AG04450 (cell line): Measurements from ENCODE around the gene DNM1. TPM values are rescaled to one million over a fixed set of nuclear protein-coding genes. Genes with fewer than 3 reads are reported as not detected.
"Not testable (repeated sequence)": the region's sequence is repeated elsewhere in the genome, so short reads cannot be mapped to it uniquely, and the experiment has no call there.

ENCODE experiments used
- CTCF ChIA-PET: fragments of 300-600, 350-600 bp; formaldehyde crosslinking; extraction: SDS; loops from one replicate; lab custom pipeline; 2022; ENCODE audit warnings: antibody characterized with exemption, inconsistent platforms; lab: Charles Lee
- POLR2A ChIA-PET: fragments of 350-600 bp; formaldehyde crosslinking; extraction: SDS; loops from one replicate; lab custom pipeline; 2021; ENCODE audit warnings: antibody characterized with exemption, inconsistent platforms; lab: Yijun Ruan, JAX
- DNase-seq: peaks from one replicate; pipeline ENCODE4 v3.0.0-alpha.2; 2011; ENCODE audit warnings: low read depth, low spot score
- H3K27ac ChIP-seq: one replicate; pipeline ENCODE4 v1.5.1; 2012; ENCODE audit warnings: low read depth, low read length, control low read depth
- H3K27me3 ChIP-seq: one replicate; pipeline ENCODE4 v1.6.0; 2012; ENCODE audit warnings: low read length; ENCODE audit not compliant: control insufficient read depth, insufficient read depth
- H3K4me3 ChIP-seq: 2 replicates; pipeline ENCODE4 v1.5.1; 2011; ENCODE audit warnings: mild to moderate bottlenecking, low read depth, low read length, control low read depth
- H3K9me3 ChIP-seq: 2 replicates; pipeline ENCODE4 v1.5.1; 2012; ENCODE audit warnings: low read length; ENCODE audit not compliant: control insufficient read depth, insufficient read depth
- polyA plus RNA-seq: library from polyadenylated mRNA; depleted of rRNA; stranded (reverse); fragments of >200 nt; gene quantifications from 2 replicates; pipeline ENCODE4 v1.2.3, GENCODE V29; 2011
- TF ChIP-seq, protein P1 (sequence below): IDR thresholded peaks from 2 replicates; pipeline ENCODE4 v1.5.1; 2011; ENCODE audit warnings: low read depth, low read length, control low read depth, inconsistent platforms

The DNM1 gene
- polyA plus RNA-seq, 1 experiment, result 12.0 TPM

DNA sequence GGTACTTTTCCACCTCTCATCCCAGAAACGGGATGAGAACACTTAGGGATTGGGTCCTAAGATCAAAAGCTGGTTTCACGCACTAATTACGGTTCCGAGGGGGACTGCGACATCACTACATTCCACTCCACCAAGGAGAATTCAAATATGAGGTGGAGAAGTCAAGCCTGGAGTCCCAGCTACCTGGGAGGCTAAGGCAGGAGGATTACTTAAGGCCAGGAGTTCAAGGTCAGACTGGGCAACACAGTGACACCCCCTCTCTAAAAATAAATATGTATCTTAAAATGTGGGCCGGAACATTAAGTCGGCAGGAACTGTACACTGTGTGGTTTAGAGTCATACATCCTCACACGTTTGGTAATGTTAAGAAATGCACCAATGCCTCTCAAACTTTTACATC, 71.1 kb downstream of the DNM1 start:
- peaks cover 3% of the 10 kb centered on the region; the same call in 1 of the 2 replicates for H3K9me3 ChIP-seq
- no peak for DNase-seq
- POLR2A ChIA-PET, result no interaction called here
- CTCF ChIA-PET, result no interaction called here
- H3K4me3 ChIP-seq, result peak overlapping the region; percentile 90
- no peak overlapping the region for H3K27ac ChIP-seq
- no peaks in the 10 kb centered on the region for H3K27me3 ChIP-seq
- TF ChIP-seq, protein P1, sequence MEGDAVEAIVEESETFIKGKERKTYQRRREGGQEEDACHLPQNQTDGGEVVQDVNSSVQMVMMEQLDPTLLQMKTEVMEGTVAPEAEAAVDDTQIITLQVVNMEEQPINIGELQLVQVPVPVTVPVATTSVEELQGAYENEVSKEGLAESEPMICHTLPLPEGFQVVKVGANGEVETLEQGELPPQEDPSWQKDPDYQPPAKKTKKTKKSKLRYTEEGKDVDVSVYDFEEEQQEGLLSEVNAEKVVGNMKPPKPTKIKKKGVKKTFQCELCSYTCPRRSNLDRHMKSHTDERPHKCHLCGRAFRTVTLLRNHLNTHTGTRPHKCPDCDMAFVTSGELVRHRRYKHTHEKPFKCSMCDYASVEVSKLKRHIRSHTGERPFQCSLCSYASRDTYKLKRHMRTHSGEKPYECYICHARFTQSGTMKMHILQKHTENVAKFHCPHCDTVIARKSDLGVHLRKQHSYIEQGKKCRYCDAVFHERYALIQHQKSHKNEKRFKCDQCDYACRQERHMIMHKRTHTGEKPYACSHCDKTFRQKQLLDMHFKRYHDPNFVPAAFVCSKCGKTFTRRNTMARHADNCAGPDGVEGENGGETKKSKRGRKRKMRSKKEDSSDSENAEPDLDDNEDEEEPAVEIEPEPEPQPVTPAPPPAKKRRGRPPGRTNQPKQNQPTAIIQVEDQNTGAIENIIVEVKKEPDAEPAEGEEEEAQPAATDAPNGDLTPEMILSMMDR, result no peak

DNA sequence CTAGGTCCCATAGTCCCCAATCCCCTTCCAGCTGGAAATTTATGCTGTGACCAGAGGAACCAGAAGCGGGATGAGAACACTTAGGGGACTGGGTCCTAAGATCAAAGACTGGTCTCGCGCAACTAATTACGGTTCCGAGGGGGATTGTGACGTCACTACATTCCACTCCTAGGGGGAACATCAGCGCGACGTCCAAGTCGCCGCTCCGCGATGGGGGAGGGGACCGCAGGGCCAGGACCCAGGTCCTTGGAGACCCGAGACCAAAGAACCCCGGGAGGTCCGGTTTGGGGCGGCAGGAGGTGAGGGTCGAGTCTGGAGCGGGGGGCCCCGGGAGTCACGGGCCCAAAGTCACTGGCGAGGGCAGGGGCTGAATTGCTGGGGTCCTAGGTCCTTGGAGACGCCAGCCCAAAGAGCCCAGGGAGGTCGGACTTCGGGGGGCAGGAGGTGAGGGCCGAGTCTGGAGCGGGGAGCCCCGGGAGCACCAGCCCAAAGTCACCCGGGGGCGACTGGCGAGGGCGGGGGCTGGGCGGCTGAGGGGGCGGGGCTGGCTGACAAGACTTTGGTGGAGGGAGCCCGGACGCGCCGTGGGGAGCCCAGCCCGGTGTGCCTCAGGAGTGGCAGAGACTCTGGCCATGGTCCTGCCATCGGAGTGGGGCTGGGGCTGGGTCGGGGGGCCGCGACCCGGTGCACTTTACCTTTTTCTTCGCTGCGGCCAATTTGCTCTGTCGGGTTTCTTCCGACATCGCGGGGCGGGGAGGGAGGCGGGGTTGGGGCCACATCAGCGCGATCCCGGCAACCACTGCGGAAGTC, 72.2 kb downstream of the DNM1 start, which contains the start of gene GOLGA2:
Gene GOLGA2, minus strand, starts transcription at position 810 of the 810 bp plus-strand sequence. Its CDS starts 31 bp downstream, at position 779.
- Histone ChIP-seq H3K27me3 (no peaks in the 10 kb centered on the region), H3K4me3 (peak within 1 kb of the TSS; percentile 90), H3K9me3 (peaks cover 3% of the 10 kb centered on the region; the same call in 1 of the 2 replicates), H3K27ac (peak within 1 kb of the TSS; percentile 87)
- no peak for DNase-seq
- TF ChIP-seq, protein P1, result no peak
- ChIA-PET POLR2A (interaction anchor here (0.6 to 1.6 kb wide), 10 partner anchors 10 to 59 kb away, joined by 3 to 12 read pairs (median 5); no protein-coding TSS in a partner anchor), CTCF (interaction anchor here (1.2 kb wide), 1 partner anchor 20 kb away, joined by 3 read pairs; no protein-coding TSS in a partner anchor)

DNA sequence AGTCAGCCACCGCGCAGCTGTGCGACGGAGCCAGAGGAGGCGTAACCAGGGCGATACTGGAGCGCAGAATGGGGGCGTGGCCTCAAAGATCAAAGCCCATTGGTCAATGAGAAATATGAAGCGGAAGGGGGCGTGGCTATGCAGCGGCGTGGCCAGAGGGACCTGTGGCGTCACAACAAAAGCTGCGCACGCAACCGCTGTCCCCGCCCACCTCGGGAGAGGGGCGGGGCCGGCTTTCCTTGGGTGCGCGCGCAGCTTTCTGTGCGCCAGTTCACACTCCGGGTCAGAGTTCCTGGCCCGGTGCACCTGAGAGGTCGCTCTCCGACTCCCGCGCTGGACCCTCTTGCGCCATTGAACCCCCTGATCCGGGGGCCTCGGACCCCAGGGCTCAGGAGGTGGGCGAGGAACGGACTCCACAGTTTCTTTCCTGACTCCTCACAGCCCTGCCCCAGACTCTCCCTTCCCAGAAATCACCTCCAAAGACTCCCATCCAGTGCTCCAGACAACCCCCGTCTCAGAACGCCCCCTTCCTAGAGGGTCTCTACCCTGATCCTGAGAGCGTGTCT, 72.9 kb downstream of the DNM1 start, which contains the start of gene SWI5:
Gene SWI5, plus strand, starts transcription at position 269 of the 566 bp plus-strand sequence.
- Histone ChIP-seq H3K27ac (peak within 1 kb of the TSS; percentile 87), H3K27me3 (no peaks in the 10 kb centered on the region), H3K9me3 (peaks cover 3% of the 10 kb centered on the region; the same call in 1 of the 2 replicates), H3K4me3 (peak within 1 kb of the TSS; percentile 90)
- ChIA-PET POLR2A (interaction anchor here (0.6 to 1.6 kb wide), 10 partner anchors 9 to 60 kb away, joined by 3 to 12 read pairs (median 5); no protein-coding TSS in a partner anchor), CTCF (interaction anchor here (1.2 kb wide), 1 partner anchor 19 kb away, joined by 3 read pairs; no protein-coding TSS in a partner anchor)
- DNase-seq, result peak; percentile 99
- TF ChIP-seq, protein P1, result no peak

DNA sequence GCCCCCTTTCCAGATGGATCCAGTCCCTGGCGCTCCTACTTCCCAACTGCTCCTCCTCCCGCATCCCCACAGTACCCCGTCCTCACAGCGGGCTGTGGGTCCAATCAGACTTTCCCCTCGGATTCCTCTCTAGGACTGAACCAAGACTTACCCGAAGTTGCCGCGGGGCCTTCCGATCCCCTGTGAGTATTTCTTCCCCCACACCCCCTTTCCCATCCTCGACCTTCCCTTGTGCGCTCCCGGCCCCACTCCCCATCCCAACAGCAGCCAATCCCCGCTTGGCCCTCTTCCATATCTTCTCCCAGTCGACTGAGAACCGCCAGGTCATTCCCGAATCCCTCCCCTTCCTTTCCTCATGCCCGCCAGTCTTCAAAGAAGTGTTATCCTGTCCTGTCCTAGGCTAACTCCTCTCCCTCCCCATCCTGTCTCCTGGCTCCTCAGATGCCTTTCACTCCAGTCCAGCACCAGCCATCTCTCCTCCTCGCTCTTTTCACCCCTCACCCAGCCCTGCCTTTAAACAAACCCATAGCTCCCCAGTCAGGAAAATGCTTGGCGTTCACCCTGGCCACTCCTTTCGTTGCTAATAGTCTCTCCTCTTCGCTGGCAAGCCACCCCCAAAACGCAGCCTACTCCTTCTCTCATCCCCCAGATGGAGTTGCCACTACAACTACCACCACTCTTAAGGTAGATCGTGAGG, 73.5 kb downstream of the DNM1 start:
- CTCF ChIA-PET, result interaction anchor here (1.0 to 1.2 kb wide), 2 partner anchors 18 to 65 kb away, joined by 3 read pairs; no protein-coding TSS in a partner anchor
- no peaks in the 10 kb centered on the region for H3K27me3 ChIP-seq
- POLR2A ChIA-PET, result interaction anchor here (0.9 to 1.6 kb wide), 5 partner anchors 14 to 31 kb away, joined by 5 to 12 read pairs (median 6); no protein-coding TSS in a partner anchor
- DNase-seq, result no peak
- TF ChIP-seq, protein P1, result no peak
- H3K4me3 ChIP-seq, result peak overlapping the region; percentile 87
- H3K9me3 ChIP-seq, result peaks cover 3% of the 10 kb centered on the region; the same call in 1 of the 2 replicates
- peak overlapping the region; percentile 68 for H3K27ac ChIP-seq

DNA sequence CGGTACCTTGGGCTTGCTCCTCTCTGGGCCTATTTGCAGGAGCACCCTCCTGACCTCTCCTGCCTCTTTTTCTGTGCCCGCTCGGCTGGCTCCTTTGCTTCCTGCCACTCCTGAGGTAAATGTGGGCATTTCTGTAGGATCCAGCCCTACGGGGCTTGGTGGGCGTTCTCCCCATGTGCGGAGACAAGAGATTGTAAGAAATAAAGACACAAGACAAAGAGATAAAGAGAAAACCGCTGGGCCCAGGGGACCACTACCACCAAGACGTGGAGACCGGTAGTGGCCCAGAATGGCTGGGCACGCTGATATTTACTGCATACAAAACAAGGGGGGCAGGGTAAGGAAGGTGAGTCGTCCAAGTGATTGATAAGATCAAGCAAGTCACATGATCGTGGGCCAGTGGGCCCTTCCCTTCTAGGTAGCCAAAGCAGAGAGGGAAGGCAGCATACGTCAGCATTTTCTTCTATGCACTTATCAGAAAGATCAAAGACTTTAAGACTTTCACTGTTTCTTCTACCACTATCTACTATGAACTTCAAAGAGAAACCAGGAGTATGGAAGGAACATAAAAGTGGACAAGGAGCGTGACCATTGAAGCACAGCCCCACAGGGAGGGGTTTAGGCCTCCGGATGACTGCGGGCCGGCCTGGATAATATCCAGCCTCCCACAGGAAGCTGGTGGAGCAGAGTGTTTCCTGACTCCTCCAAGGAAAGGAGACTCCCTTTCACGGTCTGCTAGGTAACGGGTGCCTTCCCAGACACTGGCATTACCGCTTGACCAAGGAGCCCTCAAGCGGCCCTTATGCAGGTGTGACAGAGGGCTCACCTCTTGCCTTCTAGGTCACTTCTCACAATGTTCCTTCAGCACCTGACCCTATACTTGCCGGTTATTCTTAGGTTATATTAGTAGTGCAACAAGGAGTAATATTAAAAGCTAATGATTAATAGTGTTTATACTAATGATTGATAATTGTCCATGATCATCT, 76.2 kb downstream of the DNM1 start:
- CTCF ChIA-PET, result interaction anchor here (0.7 kb wide), 1 partner anchor 83 kb away, joined by 3 read pairs; no protein-coding TSS in a partner anchor
- DNase-seq, POLR2A ChIA-PET, H3K27ac ChIP-seq, H3K27me3 ChIP-seq, H3K4me3 ChIP-seq, H3K9me3 ChIP-seq: not testable (repeated sequence)
